GM12878 (cell line): ENCODE data around the gene WDR48. TPM values are rescaled to one million over a fixed set of nuclear protein-coding genes. Genes with fewer than 3 reads are reported as not detected.
A peak's percentile ranks its signal among the peaks of the same experiment; 100 is the strongest.

Experiments
- ATAC-seq: fragments of 200-7000 bp; cut with Tn5 transposase; 3 replicates; pipeline ENCODE4 v1.9.1; 2020; ENCODE audit warnings: mild to moderate bottlenecking, moderate library complexity
- BruUV-seq: library from RNA; stranded (reverse); fragments of 400-500 nt; replicated peaks from 2 replicates; lab custom pipeline; 2021; lab: Mats Ljungman, UMichigan
- CTCF ChIA-PET: fragments of 300-600 bp; sonication (Branson Sonifier 250); formaldehyde crosslinking; extraction: SDS; loops from one replicate; lab custom pipeline; 2021; ENCODE audit warnings: inconsistent platforms; lab: Yijun Ruan, JAX
- POLR2A ChIA-PET: fragments of 350-600 bp; formaldehyde crosslinking; extraction: SDS; loops from one replicate; lab custom pipeline; 2021; ENCODE audit warnings: inconsistent platforms; lab: Charles Lee
- RAD21 ChIA-PET: fragments of 300-600 bp; sonication (Branson Sonifier 250); formaldehyde crosslinking; loops from one replicate; lab custom pipeline; 2023; ENCODE audit warnings: antibody characterized with exemption; ENCODE audit not compliant: unreplicated experiment; lab: Charles Lee
- SMC1A ChIA-PET: fragments of 300-600 bp; sonication (Branson Sonifier 250); formaldehyde crosslinking; loops from one replicate; lab custom pipeline; 2023; ENCODE audit not compliant: unreplicated experiment, uncharacterized antibody; lab: Charles Lee
- DNase-seq: peaks from one replicate; pipeline ENCODE4 v3.0.0-alpha.2; 2011; ENCODE audit warnings: low read depth, low spot score
- FAIRE-seq: peaks from 3 replicates; lab custom pipeline; 2011; peaks lifted over from hg19 to GRCh38; lab: Jason Lieb, UNC
- H2AFZ ChIP-seq: 2 replicates; pipeline ENCODE4 v1.6.0; 2011; ENCODE audit warnings: low read depth, low read length, control low read depth; ENCODE audit not compliant: control insufficient read depth
- H3K27ac ChIP-seq: 2 replicates; pipeline ENCODE4 v1.5.1; 2011; ENCODE audit warnings: control low read depth; ENCODE audit not compliant: control insufficient read depth, insufficient read depth
- H3K27me3 ChIP-seq, 2 experiments: replicated peaks in 1 of 2; 2 replicates each; pipeline versions ENCODE4 v1.6.0 to v1.6.1; 2011; ENCODE audit warnings: low read length in 1 of 2; ENCODE audit not compliant: control insufficient read depth in 2 of 2, insufficient read depth in 2 of 2
- H3K36me3 ChIP-seq, 2 experiments: 2 replicates each; pipeline ENCODE4 v1.5.1; 2011; ENCODE audit warnings: low read length in 1 of 2; ENCODE audit not compliant: control insufficient read depth in 2 of 2, insufficient read depth in 2 of 2
- H3K4me1 ChIP-seq: 2 replicates; pipeline ENCODE4 v1.6.1; 2011; ENCODE audit warnings: mild to moderate bottlenecking, low read length, moderate library complexity, mixed read lengths; ENCODE audit not compliant: control insufficient read depth, insufficient read depth
- H3K4me2 ChIP-seq: 2 replicates; pipeline ENCODE4 v1.6.0; 2011; ENCODE audit warnings: control low read depth; ENCODE audit not compliant: control insufficient read depth, insufficient read depth
- H3K4me3 ChIP-seq: fragments of 200-600 bp; sonication (generic); 2 replicates; pipeline ENCODE4 v1.5.1; 2016
- H3K79me2 ChIP-seq: 2 replicates; pipeline ENCODE4 v1.6.0; 2011; ENCODE audit warnings: low read length; ENCODE audit not compliant: control insufficient read depth, insufficient read depth
- H3K9ac ChIP-seq: 2 replicates; pipeline ENCODE4 v1.8.0; 2011; ENCODE audit warnings: low read length, control low read depth, mixed read lengths; ENCODE audit not compliant: control insufficient read depth, insufficient read depth
- H3K9me3 ChIP-seq: replicated peaks from 3 replicates; pipeline ENCODE4 v1.5.1; 2011; ENCODE audit warnings: mild to moderate bottlenecking, low read length; ENCODE audit not compliant: control insufficient read depth, insufficient read depth
- H4K20me1 ChIP-seq: 2 replicates; pipeline ENCODE4 v1.6.0; 2011; ENCODE audit not compliant: control insufficient read depth, insufficient read depth
- CHD2 ChIP-seq: IDR thresholded peaks from 2 replicates; pipeline ENCODE4 v1.6.1; 2011; ENCODE audit warnings: low read depth, low read length, improper control_type of control experiment, borderline replicate concordance
- DPF2 ChIP-seq: fragments of 450-650 bp; IDR thresholded peaks from 2 replicates; pipeline ENCODE4 v1.6.1; 2017; ENCODE audit warnings: mild to moderate bottlenecking
- GABPA ChIP-seq: IDR thresholded peaks from 2 replicates; pipeline ENCODE4 v1.6.1; 2014; ENCODE audit warnings: antibody characterized with exemption, low read depth, mild to moderate bottlenecking, inconsistent platforms
- GATAD2B ChIP-seq: fragments of 450-650 bp; conservative IDR thresholded peaks from 2 replicates; pipeline ENCODE4 v1.6.1; 2017; ENCODE audit warnings: low read depth, mild to moderate bottlenecking, moderate library complexity
- IKZF1 ChIP-seq: fragments of 450-650 bp; conservative IDR thresholded peaks from 2 replicates; pipeline ENCODE4 v1.6.1; 2017; ENCODE audit warnings: antibody characterized with exemption, mild to moderate bottlenecking
- IKZF2 ChIP-seq, 2 experiments: fragments of 450-650 bp; IDR thresholded peaks; 2 replicates each; pipeline ENCODE4 v1.6.1; 2017; ENCODE audit warnings: mild to moderate bottlenecking in 2 of 2, moderate library complexity in 2 of 2
- RAD51 ChIP-seq: fragments of 450-650 bp; IDR thresholded peaks from 2 replicates; pipeline ENCODE4 v1.6.1; 2016; ENCODE audit warnings: moderate library complexity, mild to moderate bottlenecking, inconsistent platforms
- RBBP5 ChIP-seq: fragments of 200-600 bp; sonication (generic); conservative IDR thresholded peaks from 2 replicates; pipeline ENCODE4 v1.6.1; 2016
- SPI1 ChIP-seq: IDR thresholded peaks from 2 replicates; pipeline ENCODE4 v1.6.1; 2011; ENCODE audit warnings: low read depth, mild to moderate bottlenecking, low read length, moderate library complexity, borderline replicate concordance; ENCODE audit not compliant: insufficient read depth
- SREBF1 ChIP-seq: IDR thresholded peaks from 2 replicates; pipeline ENCODE4 v1.6.1; 2012; ENCODE audit warnings: mild to moderate bottlenecking, low read length
- STAT1 ChIP-seq: fragments of 450-650 bp; conservative IDR thresholded peaks from 2 replicates; pipeline ENCODE4 v1.6.1; 2014; ENCODE audit warnings: antibody characterized with exemption, mild to moderate bottlenecking
- TBL1XR1 ChIP-seq: IDR thresholded peaks from 2 replicates; pipeline ENCODE4 v1.6.1; 2012; ENCODE audit warnings: low read depth, low read length, improper control_type of control experiment
- ZNF217 ChIP-seq: fragments of 450-650 bp; IDR thresholded peaks from 2 replicates; pipeline ENCODE4 v1.6.1; 2017; ENCODE audit warnings: antibody characterized with exemption, mild to moderate bottlenecking
- in situ Hi-C: fragments of 300-500 bp; cut with MboI; formaldehyde crosslinking; loops from 9 replicates; pipeline ENCODE4 v1.14.3; 2018; ENCODE audit warnings: mixed read lengths
- intact Hi-C: fragments of 100-400 bp; cut with micrococcal nuclease; formaldehyde crosslinking; loops from one replicate; pipeline ENCODE4 v1.14.2; 2022; ENCODE audit not compliant: unreplicated experiment
- polyA plus RNA-seq, 11 experiments: library from polyadenylated mRNA; depleted of rRNA in 4 of 11; unstranded in 6 of 11; stranded (reverse) in 5 of 11; fragments of >200 nt; fragmentation: Nextera tagmentation in 4 of 11; fragmentation: Illumina TruSeq in 1 of 11; extraction: Ambion mirVana in 4 of 11; extraction: Trizol in 1 of 11; gene quantifications; 1 replicate in 1 of 11; 2 replicates in 10 of 11; pipeline versions ENCODE4 v1.2.1 to v1.2.3, GENCODE V29; 2011 to 2016; ENCODE audit warnings: inconsistent platforms in 2 of 11, missing spikeins in 2 of 11, low read depth in 1 of 11
- total RNA-seq, 4 experiments: library from RNA; depleted of rRNA in 3 of 4; stranded (reverse); fragments of >200 nt in 3 of 4; fragmentation: Illumina TruSeq in 1 of 4; extraction: Trizol in 1 of 4; gene quantifications; 2 replicates each; pipeline versions ENCODE4 v1.2.1 to v1.2.3, GENCODE V29; 2013 to 2021
- TF ChIP-seq, protein P1 (sequence below): IDR thresholded peaks from 2 replicates; pipeline ENCODE4 v1.6.1; 2012; ENCODE audit warnings: improper control_type of control experiment, low read depth, low read length; ENCODE audit not compliant: insufficient replicate concordance
- TF ChIP-seq, protein P2 (sequence below): fragments of 150-350 bp; IDR thresholded peaks from 2 replicates; pipeline ENCODE4 v1.6.1; 2016; ENCODE audit warnings: low read depth, low read length
- TF ChIP-seq, protein P3 (sequence below): IDR thresholded peaks from 2 replicates; pipeline ENCODE4 v1.6.1; 2012; ENCODE audit warnings: low read depth, low read length, improper control_type of control experiment

The WDR48 gene
- total and polyA plus RNA-seq, 10 of the 15 experiments (the other 5 are each of a cell fraction or from before 2014, with no cell fraction given), result 16.8 to 43.8 (median 29.0) TPM

DNA sequence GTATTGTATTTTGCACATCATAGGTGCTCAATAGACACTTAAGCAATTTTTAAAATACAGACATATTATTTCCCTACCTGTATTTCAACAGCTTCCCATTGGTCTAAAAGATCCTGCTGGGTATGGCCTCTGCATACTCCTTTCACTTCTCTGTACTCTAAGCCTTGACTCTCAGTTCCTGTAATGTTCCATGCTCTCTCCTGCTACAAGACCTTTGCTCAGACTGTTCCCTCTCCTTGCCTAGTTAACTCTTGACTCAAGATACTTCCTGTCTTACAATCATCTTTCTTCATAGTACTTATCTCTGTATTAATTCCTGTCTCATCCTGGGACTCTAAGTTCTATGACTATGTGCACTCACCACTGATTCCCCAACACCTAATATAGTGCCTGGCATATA lies 1.8 kb upstream of the WDR48 start:
- H3K4me1 ChIP-seq, result no peaks in the 10 kb centered on the region; the same call in 1 of the 2 replicates
- CTCF ChIA-PET, result interaction anchor here (1.4 to 1.5 kb wide), 2 partner anchors 20 to 29 kb away, joined by 3 to 9 read pairs; no protein-coding TSS in a partner anchor
- no peak overlapping the region for H3K4me3 ChIP-seq
- no peak overlapping the region for H3K27ac ChIP-seq
- no peaks in the 10 kb centered on the region for H4K20me1 ChIP-seq
- no peak for ATAC-seq
- in situ Hi-C loops (no loop called here), intact Hi-C loops (no loop called here)
- no TSS peak for BruUV-seq
- RAD21 ChIA-PET, result interaction anchor here (0.6 kb wide), 1 partner anchor 238 kb away, joined by 3 read pairs; no protein-coding TSS in a partner anchor
- no peak for DNase-seq
- SMC1A ChIA-PET, result interaction anchor here (1.2 to 2.2 kb wide), 3 partner anchors 20 to 529 kb away, joined by 4 to 5 read pairs (median 4); no protein-coding TSS in a partner anchor
- no peaks in the 10 kb centered on the region for H3K9me3 ChIP-seq
- H3K4me2 ChIP-seq, result no peak overlapping the region
- no peak overlapping the region for H3K9ac ChIP-seq
- no peaks in the 10 kb centered on the region for H3K27me3 ChIP-seq
- no peaks in the 10 kb centered on the region for H3K36me3 ChIP-seq
- peaks cover 8% of the 10 kb centered on the region for H3K79me2 ChIP-seq
- no peak overlapping the region; the same call in 1 of the 2 replicates for H2AFZ ChIP-seq
- peak; percentile 18 for FAIRE-seq
- POLR2A ChIA-PET, result interaction anchor here (1.6 kb wide), 1 partner anchor 214 kb away, joined by 3 read pairs; no protein-coding TSS in a partner anchor
- peak; percentile 46 to 56; a peak in 2 of 4 replicates for TF ChIP-seq IKZF2 (IDR thresholded peaks at IDR 0.05)
- no peak for TF ChIP-seq CHD2
- TF ChIP-seq RAD51, result no peak
- no peak for TF ChIP-seq TBL1XR1
- no peak for TF ChIP-seq RBBP5
- TF ChIP-seq, protein P1, sequence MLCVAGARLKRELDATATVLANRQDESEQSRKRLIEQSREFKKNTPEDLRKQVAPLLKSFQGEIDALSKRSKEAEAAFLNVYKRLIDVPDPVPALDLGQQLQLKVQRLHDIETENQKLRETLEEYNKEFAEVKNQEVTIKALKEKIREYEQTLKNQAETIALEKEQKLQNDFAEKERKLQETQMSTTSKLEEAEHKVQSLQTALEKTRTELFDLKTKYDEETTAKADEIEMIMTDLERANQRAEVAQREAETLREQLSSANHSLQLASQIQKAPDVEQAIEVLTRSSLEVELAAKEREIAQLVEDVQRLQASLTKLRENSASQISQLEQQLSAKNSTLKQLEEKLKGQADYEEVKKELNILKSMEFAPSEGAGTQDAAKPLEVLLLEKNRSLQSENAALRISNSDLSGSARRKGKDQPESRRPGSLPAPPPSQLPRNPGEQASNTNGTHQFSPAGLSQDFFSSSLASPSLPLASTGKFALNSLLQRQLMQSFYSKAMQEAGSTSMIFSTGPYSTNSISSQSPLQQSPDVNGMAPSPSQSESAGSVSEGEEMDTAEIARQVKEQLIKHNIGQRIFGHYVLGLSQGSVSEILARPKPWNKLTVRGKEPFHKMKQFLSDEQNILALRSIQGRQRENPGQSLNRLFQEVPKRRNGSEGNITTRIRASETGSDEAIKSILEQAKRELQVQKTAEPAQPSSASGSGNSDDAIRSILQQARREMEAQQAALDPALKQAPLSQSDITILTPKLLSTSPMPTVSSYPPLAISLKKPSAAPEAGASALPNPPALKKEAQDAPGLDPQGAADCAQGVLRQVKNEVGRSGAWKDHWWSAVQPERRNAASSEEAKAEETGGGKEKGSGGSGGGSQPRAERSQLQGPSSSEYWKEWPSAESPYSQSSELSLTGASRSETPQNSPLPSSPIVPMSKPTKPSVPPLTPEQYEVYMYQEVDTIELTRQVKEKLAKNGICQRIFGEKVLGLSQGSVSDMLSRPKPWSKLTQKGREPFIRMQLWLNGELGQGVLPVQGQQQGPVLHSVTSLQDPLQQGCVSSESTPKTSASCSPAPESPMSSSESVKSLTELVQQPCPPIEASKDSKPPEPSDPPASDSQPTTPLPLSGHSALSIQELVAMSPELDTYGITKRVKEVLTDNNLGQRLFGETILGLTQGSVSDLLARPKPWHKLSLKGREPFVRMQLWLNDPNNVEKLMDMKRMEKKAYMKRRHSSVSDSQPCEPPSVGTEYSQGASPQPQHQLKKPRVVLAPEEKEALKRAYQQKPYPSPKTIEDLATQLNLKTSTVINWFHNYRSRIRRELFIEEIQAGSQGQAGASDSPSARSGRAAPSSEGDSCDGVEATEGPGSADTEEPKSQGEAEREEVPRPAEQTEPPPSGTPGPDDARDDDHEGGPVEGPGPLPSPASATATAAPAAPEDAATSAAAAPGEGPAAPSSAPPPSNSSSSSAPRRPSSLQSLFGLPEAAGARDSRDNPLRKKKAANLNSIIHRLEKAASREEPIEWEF, result no peak
- TF ChIP-seq, protein P2, sequence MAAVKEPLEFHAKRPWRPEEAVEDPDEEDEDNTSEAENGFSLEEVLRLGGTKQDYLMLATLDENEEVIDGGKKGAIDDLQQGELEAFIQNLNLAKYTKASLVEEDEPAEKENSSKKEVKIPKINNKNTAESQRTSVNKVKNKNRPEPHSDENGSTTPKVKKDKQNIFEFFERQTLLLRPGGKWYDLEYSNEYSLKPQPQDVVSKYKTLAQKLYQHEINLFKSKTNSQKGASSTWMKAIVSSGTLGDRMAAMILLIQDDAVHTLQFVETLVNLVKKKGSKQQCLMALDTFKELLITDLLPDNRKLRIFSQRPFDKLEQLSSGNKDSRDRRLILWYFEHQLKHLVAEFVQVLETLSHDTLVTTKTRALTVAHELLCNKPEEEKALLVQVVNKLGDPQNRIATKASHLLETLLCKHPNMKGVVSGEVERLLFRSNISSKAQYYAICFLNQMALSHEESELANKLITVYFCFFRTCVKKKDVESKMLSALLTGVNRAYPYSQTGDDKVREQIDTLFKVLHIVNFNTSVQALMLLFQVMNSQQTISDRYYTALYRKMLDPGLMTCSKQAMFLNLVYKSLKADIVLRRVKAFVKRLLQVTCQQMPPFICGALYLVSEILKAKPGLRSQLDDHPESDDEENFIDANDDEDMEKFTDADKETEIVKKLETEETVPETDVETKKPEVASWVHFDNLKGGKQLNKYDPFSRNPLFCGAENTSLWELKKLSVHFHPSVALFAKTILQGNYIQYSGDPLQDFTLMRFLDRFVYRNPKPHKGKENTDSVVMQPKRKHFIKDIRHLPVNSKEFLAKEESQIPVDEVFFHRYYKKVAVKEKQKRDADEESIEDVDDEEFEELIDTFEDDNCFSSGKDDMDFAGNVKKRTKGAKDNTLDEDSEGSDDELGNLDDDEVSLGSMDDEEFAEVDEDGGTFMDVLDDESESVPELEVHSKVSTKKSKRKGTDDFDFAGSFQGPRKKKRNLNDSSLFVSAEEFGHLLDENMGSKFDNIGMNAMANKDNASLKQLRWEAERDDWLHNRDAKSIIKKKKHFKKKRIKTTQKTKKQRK, result no peak
- no peak for TF ChIP-seq GATAD2B
- no peak for TF ChIP-seq SREBF1
- peak; percentile 56; the same call in 1 of the 2 replicates for TF ChIP-seq SPI1
- TF ChIP-seq IKZF1, result 0 out of 2 replicates have a peak, but pooled peaks have one; percentile 20
- no peak for TF ChIP-seq DPF2
- no peak for TF ChIP-seq GABPA
- TF ChIP-seq STAT1, result no peak
- no peak for TF ChIP-seq ZNF217
- TF ChIP-seq, protein P3, sequence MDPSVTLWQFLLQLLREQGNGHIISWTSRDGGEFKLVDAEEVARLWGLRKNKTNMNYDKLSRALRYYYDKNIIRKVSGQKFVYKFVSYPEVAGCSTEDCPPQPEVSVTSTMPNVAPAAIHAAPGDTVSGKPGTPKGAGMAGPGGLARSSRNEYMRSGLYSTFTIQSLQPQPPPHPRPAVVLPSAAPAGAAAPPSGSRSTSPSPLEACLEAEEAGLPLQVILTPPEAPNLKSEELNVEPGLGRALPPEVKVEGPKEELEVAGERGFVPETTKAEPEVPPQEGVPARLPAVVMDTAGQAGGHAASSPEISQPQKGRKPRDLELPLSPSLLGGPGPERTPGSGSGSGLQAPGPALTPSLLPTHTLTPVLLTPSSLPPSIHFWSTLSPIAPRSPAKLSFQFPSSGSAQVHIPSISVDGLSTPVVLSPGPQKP, result no peak
